H1 (cell line): ENCODE data around the gene ARSK. TPM values are rescaled to one million over a fixed set of nuclear protein-coding genes. Genes with fewer than 3 reads are reported as not detected.

Source experiments
- CTCF ChIA-PET: fragments of 300-600 bp; sonication (Branson Sonifier 250); formaldehyde crosslinking; loops from one replicate; lab custom pipeline; 2021; ENCODE audit not compliant: partially characterized antibody; lab: Charles Lee
- POLR2A ChIA-PET: fragments of 300-600 bp; sonication (Branson Sonifier 250); formaldehyde crosslinking; loops from one replicate; lab custom pipeline; 2021; ENCODE audit warnings: inconsistent platforms; ENCODE audit not compliant: partially characterized antibody; lab: Charles Lee
- DNase-seq, 2 experiments: peaks; one replicate each; pipeline versions ENCODE4 v3.0.0 to v3.0.0-alpha.2; 2010 to 2022; ENCODE audit warnings: low spot score in 2 of 2, low read depth in 1 of 2, mixed read lengths in 1 of 2
- FAIRE-seq: peaks from 2 replicates; lab custom pipeline; 2011; peaks lifted over from hg19 to GRCh38; lab: Jason Lieb, UNC
- H2AFZ ChIP-seq: 2 replicates; pipeline ENCODE4 v1.8.1; 2012; ENCODE audit warnings: low read length, inconsistent platforms
- H2AK5ac ChIP-seq: 2 replicates; pipeline ENCODE4 v1.6.1; 2013; ENCODE audit warnings: low read depth, low read length
- H2BK120ac ChIP-seq: replicated peaks from 2 replicates; pipeline ENCODE3; 2013; ENCODE audit warnings: low read depth, low read length, inconsistent platforms
- H2BK12ac ChIP-seq: 2 replicates; pipeline ENCODE4 v1.6.1; 2013; ENCODE audit warnings: low read depth, low read length
- H2BK15ac ChIP-seq: 2 replicates; pipeline ENCODE4 v1.6.1; 2013; ENCODE audit warnings: low read length
- H2BK20ac ChIP-seq: 2 replicates; pipeline ENCODE4 v1.6.1; 2013; ENCODE audit warnings: low read length
- H2BK5ac ChIP-seq: 2 replicates; pipeline ENCODE4 v1.6.1; 2013; ENCODE audit warnings: low read depth, low read length
- H3K14ac ChIP-seq: 2 replicates; pipeline ENCODE4 v1.6.1; 2013; ENCODE audit warnings: inconsistent platforms; ENCODE audit not compliant: insufficient read length
- H3K18ac ChIP-seq: 2 replicates; pipeline ENCODE4 v1.6.1; 2013; ENCODE audit warnings: low read length; ENCODE audit errors: extremely low read depth
- H3K23ac ChIP-seq: 2 replicates; pipeline ENCODE4 v1.6.1; 2013; ENCODE audit warnings: inconsistent platforms; ENCODE audit not compliant: insufficient read length
- H3K23me2 ChIP-seq: 2 replicates; pipeline ENCODE4 v1.6.1; 2013; ENCODE audit warnings: low read depth, low read length
- H3K27ac ChIP-seq: 2 replicates; pipeline ENCODE4 v1.6.1; 2011; ENCODE audit warnings: low read depth, low read length, inconsistent platforms
- H3K27me3 ChIP-seq, 4 experiments: replicated peaks in 1 of 4; 1 replicate in 1 of 4; 2 replicates in 3 of 4; pipeline versions ENCODE4 v1.6.1 to v1.8.1; 2011 to 2013; ENCODE audit warnings: low read length in 3 of 4, mild to moderate bottlenecking in 3 of 4, inconsistent platforms in 2 of 4, mixed read lengths in 2 of 4, moderate library complexity in 1 of 4; ENCODE audit not compliant: control insufficient read depth in 3 of 4, insufficient read depth in 3 of 4; ENCODE audit errors: extremely low read depth in 1 of 4
- H3K36me3 ChIP-seq, 4 experiments: 2 replicates each; pipeline versions ENCODE4 v1.6.1 to v1.8.1; 2011 to 2013; ENCODE audit warnings: mild to moderate bottlenecking in 4 of 4, low read length in 3 of 4, moderate library complexity in 2 of 4, control low read depth in 1 of 4, inconsistent platforms in 1 of 4; ENCODE audit not compliant: insufficient read depth in 4 of 4, control insufficient read depth in 2 of 4
- H3K4ac ChIP-seq: replicated peaks from 2 replicates; pipeline ENCODE3; 2013; ENCODE audit warnings: low read length, low read depth, mixed read lengths, inconsistent platforms; ENCODE audit not compliant: insufficient read length
- H3K4me1 ChIP-seq, 4 experiments: replicated peaks in 1 of 4; 1 replicate in 1 of 4; 2 replicates in 3 of 4; pipeline versions ENCODE4 v1.6.1 to v1.8.1; 2011 to 2013; ENCODE audit warnings: low read length in 3 of 4, inconsistent platforms in 2 of 4, mixed read lengths in 1 of 4; ENCODE audit not compliant: insufficient read depth in 4 of 4, control insufficient read depth in 3 of 4
- H3K4me2 ChIP-seq, 2 experiments: 2 replicates each; pipeline versions ENCODE4 v1.6.1 to v1.8.1; 2011 to 2013; ENCODE audit warnings: low read depth in 2 of 2, low read length in 2 of 2, control low read depth in 1 of 2, inconsistent platforms in 1 of 2, mild to moderate bottlenecking in 1 of 2; ENCODE audit not compliant: insufficient read depth in 1 of 2
- H3K4me3 ChIP-seq, 4 experiments: fragments of 200-600, 300-600 bp in 1 of 4; sonication (generic), shearing (Covaris generic), sonication (Bioruptor Twin) in 1 of 4; 2 replicates each; pipeline versions ENCODE4 v1.5.1 to v1.8.1; 2011 to 2016; ENCODE audit warnings: low read length in 4 of 4, low read depth in 3 of 4, control low read depth in 2 of 4, inconsistent platforms in 2 of 4, mild to moderate bottlenecking in 2 of 4, mixed read lengths in 1 of 4, moderate library complexity in 1 of 4; ENCODE audit not compliant: insufficient read depth in 2 of 4; ENCODE audit errors: extremely low read depth in 1 of 4
- H3K56ac ChIP-seq: replicated peaks from 2 replicates; pipeline ENCODE3; 2013; ENCODE audit warnings: low read depth, mild to moderate bottlenecking, mixed read lengths, low read length, inconsistent platforms; ENCODE audit not compliant: insufficient read length
- H3K79me1 ChIP-seq: 2 replicates; pipeline ENCODE4 v1.6.1; 2013; ENCODE audit warnings: low read depth, low read length, control low read depth
- H3K79me2 ChIP-seq, 2 experiments: 2 replicates each; pipeline versions ENCODE4 v1.6.1 to v1.8.1; 2012 to 2013; ENCODE audit warnings: low read length in 2 of 2, mild to moderate bottlenecking in 2 of 2, inconsistent platforms in 1 of 2; ENCODE audit not compliant: insufficient read depth in 2 of 2, control insufficient read depth in 1 of 2
- H3K9ac ChIP-seq, 4 experiments: replicated peaks in 1 of 4; 1 replicate in 1 of 4; 2 replicates in 3 of 4; pipeline versions ENCODE4 v1.6.1 to v1.8.1; 2011 to 2013; ENCODE audit warnings: low read depth in 3 of 4, low read length in 3 of 4, control low read depth in 2 of 4, mild to moderate bottlenecking in 2 of 4, moderate library complexity in 2 of 4, inconsistent platforms in 1 of 4; ENCODE audit errors: extremely low read depth in 1 of 4
- H3K9me3 ChIP-seq, 2 experiments: 2 replicates each; pipeline versions ENCODE4 v1.6.1 to v1.8.1; 2012 to 2013; ENCODE audit warnings: mild to moderate bottlenecking in 2 of 2, moderate library complexity in 2 of 2, control low read depth in 1 of 2, inconsistent platforms in 1 of 2, low read depth in 1 of 2, low read length in 1 of 2, mixed read lengths in 1 of 2; ENCODE audit not compliant: insufficient read depth in 2 of 2
- H4K20me1 ChIP-seq, 2 experiments: replicated peaks in 1 of 2; 2 replicates each; pipeline versions ENCODE3 to v1.8.1; 2011 to 2013; ENCODE audit warnings: inconsistent platforms in 2 of 2, low read length in 2 of 2, mild to moderate bottlenecking in 1 of 2; ENCODE audit not compliant: insufficient read depth in 2 of 2, control insufficient read depth in 1 of 2
- H4K5ac ChIP-seq: 2 replicates; pipeline ENCODE4 v1.6.1; 2013; ENCODE audit warnings: low read length, low read depth, mixed read lengths, inconsistent platforms; ENCODE audit not compliant: insufficient read length
- H4K8ac ChIP-seq: 2 replicates; pipeline ENCODE4 v1.8.0; 2013; ENCODE audit warnings: mild to moderate bottlenecking, moderate library complexity, low read length, inconsistent platforms; ENCODE audit not compliant: insufficient read depth; ENCODE audit errors: extremely low read depth
- H4K91ac ChIP-seq: replicated peaks from 2 replicates; pipeline ENCODE3; 2013; ENCODE audit warnings: low read length, mixed read lengths, inconsistent platforms; ENCODE audit not compliant: insufficient read length
- ATF3 ChIP-seq: IDR thresholded peaks from 2 replicates; pipeline ENCODE4 v1.6.1; 2011; ENCODE audit warnings: low read depth, mild to moderate bottlenecking, low read length; ENCODE audit not compliant: insufficient read depth
- CBX5 ChIP-seq: fragments of 300-800, 300-1000 bp; sonication (generic); IDR thresholded peaks from 2 replicates; pipeline ENCODE4 v1.7.1; 2016; ENCODE audit warnings: antibody characterized with exemption, low read length, low read depth
- CHD1 ChIP-seq: IDR thresholded peaks from 2 replicates; pipeline ENCODE4 v1.6.1; 2012; ENCODE audit warnings: low read depth, low read length, improper control_type of control experiment
- EP300 ChIP-seq, 2 experiments: IDR thresholded peaks; 1 replicate in 1 of 2; 2 replicates in 1 of 2; pipeline ENCODE4 v1.6.1; 2011 to 2012; ENCODE audit warnings: low read depth in 2 of 2, low read length in 2 of 2, mild to moderate bottlenecking in 2 of 2, borderline replicate concordance in 1 of 2, inconsistent platforms in 1 of 2, moderate library complexity in 1 of 2
- JUN ChIP-seq: IDR thresholded peaks from 2 replicates; pipeline ENCODE4 v1.6.1; 2011; ENCODE audit warnings: low read depth, mild to moderate bottlenecking, improper control_type of control experiment, low read length
- KDM1A ChIP-seq: fragments of 200-600, 300-600 bp; sonication (generic); IDR thresholded peaks from 2 replicates; pipeline ENCODE4 v1.7.1; 2016; ENCODE audit warnings: mild to moderate bottlenecking, low read length, borderline replicate concordance
- KDM5A ChIP-seq: fragments of 200-600 bp; IDR thresholded peaks from 2 replicates; pipeline ENCODE4 v1.7.1; 2012; ENCODE audit warnings: mild to moderate bottlenecking, low read length, inconsistent platforms, mixed read lengths
- MAX ChIP-seq: IDR thresholded peaks from 2 replicates; pipeline ENCODE4 v1.6.1; 2012; ENCODE audit warnings: inconsistent platforms
- RXRA ChIP-seq: IDR thresholded peaks from 2 replicates; pipeline ENCODE4 v1.6.1; 2011; ENCODE audit warnings: low read depth, mild to moderate bottlenecking, low read length, moderate library complexity; ENCODE audit not compliant: insufficient read depth
- SP1 ChIP-seq: IDR thresholded peaks from 2 replicates; pipeline ENCODE4 v1.6.1; 2011; ENCODE audit warnings: low read depth, low read length
- TAF1 ChIP-seq: IDR thresholded peaks from 2 replicates; pipeline ENCODE4 v1.6.1; 2011; ENCODE audit warnings: mild to moderate bottlenecking, low read depth, low read length
- USF2 ChIP-seq: IDR thresholded peaks from 2 replicates; pipeline ENCODE4 v1.6.1; 2011; ENCODE audit warnings: low read length, improper control_type of control experiment
- WGBS, 2 experiments: shearing (Covaris generic) in 1 of 2; methylation state at CpG; one replicate each; pipeline versions ENCODE4 v1.1.6 to v1.1.7; 2013 to 2015; ENCODE audit warnings: low lambda C conversion rate in 2 of 2, mixed read lengths in 2 of 2, inconsistent platforms in 1 of 2, low coverage in 1 of 2, missing lambda C conversion rate in 1 of 2; ENCODE audit not compliant: insufficient replicate concordance in 2 of 2, insufficient coverage in 1 of 2, insufficient read length in 1 of 2; ENCODE audit errors: extremely low coverage in 1 of 2, missing lambda C conversion rate in 1 of 2; 5-methylcytosine and 5-hydroxymethylcytosine counted together
- polyA plus RNA-seq, 7 experiments: library from polyadenylated mRNA; depleted of rRNA in 3 of 7; stranded (reverse) in 5 of 7; unstranded in 2 of 7; fragments of >200 nt in 5 of 7; fragments of 200-250 nt in 2 of 7; gene quantifications; 1 replicate in 5 of 7; 2 replicates in 1 of 7; 4 replicates in 1 of 7; pipeline versions ENCODE4 v1.2.1 to v1.2.3, GENCODE V29; 2011 to 2013; ENCODE audit warnings: missing spikeins in 2 of 7, mixed read lengths in 2 of 7
- total RNA-seq: library from RNA; stranded (reverse); fragmentation: NEBNext Ultra II Directional; extraction: Animal tissue kit (Norgen Biotek cat#: 25700); gene quantifications from 2 replicates; pipeline ENCODE4 v1.2.1, GENCODE V29; 2021

Gene ARSK
- total and polyA plus RNA-seq, 2 of the 8 experiments (the other 6 are each of a cell fraction or from before 2014, with no cell fraction given), result 8.4 to 14.1 TPM

GRCh38 chr5:95654196-95654595 is 99.3 kb downstream of the ARSK start:
- Histone ChIP-seq H2BK5ac (no peak overlapping the region), H4K8ac (no peak overlapping the region), H3K36me3 (no peaks in the 10 kb centered on the region), H2BK120ac (no peak overlapping the region), H3K56ac (no peak overlapping the region), H3K18ac (no peak overlapping the region), H3K27me3 (no peaks in the 10 kb centered on the region), H3K9ac (no peak overlapping the region), H3K79me1 (no peaks in the 10 kb centered on the region), H3K79me2 (no peaks in the 10 kb centered on the region), H2BK20ac (no peak overlapping the region), H3K27ac (no peak overlapping the region), H2BK15ac (no peak overlapping the region), H4K5ac (no peak overlapping the region), H3K4me2 (no peak overlapping the region), H3K9me3 (no peaks in the 10 kb centered on the region), H3K4ac (no peak overlapping the region), H2BK12ac (no peak overlapping the region), H3K4me1 (no peaks in the 10 kb centered on the region), H3K14ac (no peak overlapping the region), H4K20me1 (no peaks in the 10 kb centered on the region), H3K4me3 (no peak overlapping the region), H2AFZ (no peak overlapping the region), H3K23me2 (no peaks in the 10 kb centered on the region), H2AK5ac (no peak overlapping the region), H4K91ac (no peak overlapping the region), H3K23ac (no peak overlapping the region)
- POLR2A ChIA-PET, result interaction anchor here (1.4 kb wide), 1 partner anchor 10 kb away, joined by 4 read pairs; no protein-coding TSS in a partner anchor
- 95% methylated on average over 3 of the region's 3 CpGs; no CpG with 5 or more reads in 1 of the 2 experiments for WGBS, 2 experiments
- no peak for FAIRE-seq
- CTCF ChIA-PET, result interaction anchor here (1.5 to 5.0 kb wide), 3 partner anchors 10 to 682 kb away, joined by 3 to 42 read pairs (median 3); no protein-coding TSS in a partner anchor
- no peak for DNase-seq
- TF ChIP-seq USF2, result no peak
- TF ChIP-seq EP300 (IDR thresholded peaks at IDR 0.05; ENCODE audit: borderline replicate concordance in 1 of 2, low read depth in 2 of 2, low read length in 2 of 2), result no peak
- no peak for TF ChIP-seq MAX
- TF ChIP-seq ATF3, result no peak
- TF ChIP-seq CHD1, result no peak
- TF ChIP-seq KDM1A, result no peak
- no peak for TF ChIP-seq RXRA
- TF ChIP-seq SP1, result no peak
- no peak for TF ChIP-seq CBX5
- TF ChIP-seq TAF1, result no peak
- no peak for TF ChIP-seq KDM5A
- no peak for TF ChIP-seq JUN
